Measurements from ENCODE around the gene HDAC5.
"Not testable (repeated sequence)": the region's sequence is repeated elsewhere in the genome, so short reads cannot be mapped to it uniquely, and the experiment has no call there.

The HDAC5 gene

GRCh38 chr17:44152875-44153274, 29.4 kb upstream of the HDAC5 start:
- no peak for TF ChIP-seq EZH2phosphoT487 (IDR thresholded peaks at IDR 0.05; ENCODE audit: low read depth)
- no peak for TF ChIP-seq CTCF (IDR thresholded peaks at IDR 0.05; ENCODE audit: low read depth, low read length)
- Histone ChIP-seq H3K4me1 (ENCODE audit: low read length) (no peaks in the 10 kb centered on the region), H3K27ac (ENCODE audit: low read length) (no peak overlapping the region), H3K9me3 (ENCODE audit: insufficient read depth, low read length) (no peaks in the 10 kb centered on the region), H3K79me2 (ENCODE audit: low read length) (peaks cover 26% of the 10 kb centered on the region), H3K4me2 (ENCODE audit: low read length) (no peak overlapping the region), H3K9ac (ENCODE audit: low read length) (no peak overlapping the region), H4K20me1 (ENCODE audit: insufficient read depth, low read length) (no peaks in the 10 kb centered on the region), H3K36me3 (replicated peaks; ENCODE audit: low read depth, low read length) (peaks cover 36% of the 10 kb centered on the region), H3K27me3 (ENCODE audit: low read depth, low read length) (no peaks in the 10 kb centered on the region), H3K4me3 (ENCODE audit: low read length) (no peak overlapping the region), H2AFZ (ENCODE audit: low read depth, low read length) (no peak overlapping the region)

GRCh38 chr17:44149750-44150329, 26.4 kb upstream of the HDAC5 start:
- Histone ChIP-seq H3K4me1 (ENCODE audit: low read length) (peaks cover 6% of the 10 kb centered on the region; the same call in 1 of the 2 replicates), H3K79me2 (ENCODE audit: low read length) (peaks cover 26% of the 10 kb centered on the region), H3K27me3 (ENCODE audit: low read depth, low read length) (no peaks in the 10 kb centered on the region), H2AFZ (ENCODE audit: low read depth, low read length) (no peak overlapping the region), H3K27ac (ENCODE audit: low read length) (no peak overlapping the region), H3K9me3 (ENCODE audit: insufficient read depth, low read length) (no peaks in the 10 kb centered on the region), H3K4me2 (ENCODE audit: low read length) (no peak overlapping the region), H3K4me3 (ENCODE audit: low read length) (no peak overlapping the region), H3K36me3 (replicated peaks; ENCODE audit: low read depth, low read length) (peaks cover 39% of the 10 kb centered on the region), H4K20me1 (ENCODE audit: insufficient read depth, low read length) (no peaks in the 10 kb centered on the region), H3K9ac (ENCODE audit: low read length) (no peak overlapping the region)
- no peak for TF ChIP-seq EZH2phosphoT487 (IDR thresholded peaks at IDR 0.05; ENCODE audit: low read depth)
- no peak for TF ChIP-seq CTCF (IDR thresholded peaks at IDR 0.05; ENCODE audit: low read depth, low read length)

GRCh38 chr17:44149066-44149465, 25.6 kb upstream of the HDAC5 start:
- peaks cover 39% of the 10 kb centered on the region for H3K36me3 ChIP-seq (replicated peaks; ENCODE audit: low read depth, low read length)

DNA sequence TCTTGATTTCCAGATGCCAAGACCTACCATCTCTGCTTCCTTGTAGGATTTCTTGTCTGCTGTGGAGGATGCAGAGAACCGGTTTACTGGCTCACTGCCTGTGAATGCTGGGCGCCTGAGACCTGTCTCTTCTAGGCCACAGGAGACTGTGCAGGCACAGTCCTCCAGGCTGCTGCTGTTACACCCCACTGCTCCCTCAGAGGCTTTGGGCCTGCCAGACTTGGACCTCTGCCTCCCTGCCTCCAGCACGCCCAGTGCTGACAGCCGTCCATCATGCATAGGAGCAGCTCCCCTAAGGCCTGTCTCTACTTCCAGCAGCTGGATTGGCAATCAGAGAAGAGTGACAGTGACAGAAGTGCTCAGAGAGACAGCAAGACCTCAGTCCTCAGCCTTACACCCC, 24.4 kb upstream of the HDAC5 start:
- Histone ChIP-seq H4K20me1 (ENCODE audit: insufficient read depth, low read length) (no peaks in the 10 kb centered on the region), H3K27me3 (ENCODE audit: low read depth, low read length) (no peaks in the 10 kb centered on the region), H2AFZ (ENCODE audit: low read depth, low read length) (no peak overlapping the region), H3K79me2 (ENCODE audit: low read length) (peaks cover 34% of the 10 kb centered on the region), H3K36me3 (replicated peaks; ENCODE audit: low read depth, low read length) (peaks cover 37% of the 10 kb centered on the region), H3K9me3 (ENCODE audit: insufficient read depth, low read length) (no peaks in the 10 kb centered on the region), H3K27ac (ENCODE audit: low read length) (no peak overlapping the region), H3K4me1 (ENCODE audit: low read length) (peaks cover 7% of the 10 kb centered on the region; the same call in 1 of the 2 replicates), H3K4me2 (ENCODE audit: low read length) (no peak overlapping the region), H3K4me3 (ENCODE audit: low read length) (no peak overlapping the region), H3K9ac (ENCODE audit: low read length) (no peak overlapping the region)
- no peak for TF ChIP-seq CTCF (IDR thresholded peaks at IDR 0.05; ENCODE audit: low read depth, low read length)
- TF ChIP-seq EZH2phosphoT487 (IDR thresholded peaks at IDR 0.05; ENCODE audit: low read depth) = no peak

More at GRCh38 chr17:44149066-44149465, 25.6 kb upstream of the HDAC5 start:
- not testable (repeated sequence) for H3K9ac ChIP-seq (ENCODE audit: low read length); H3K4me1 ChIP-seq (ENCODE audit: low read length); H3K27ac ChIP-seq (ENCODE audit: low read length); H3K9me3 ChIP-seq (ENCODE audit: insufficient read depth, low read length); H3K4me2 ChIP-seq (ENCODE audit: low read length); H4K20me1 ChIP-seq (ENCODE audit: insufficient read depth, low read length); H3K27me3 ChIP-seq (ENCODE audit: low read depth, low read length); H2AFZ ChIP-seq (ENCODE audit: low read depth, low read length); H3K4me3 ChIP-seq (ENCODE audit: low read length)
- peaks cover 26% of the 10 kb centered on the region for H3K79me2 ChIP-seq (ENCODE audit: low read length)

All from OCI-LY3 (cell line).